ENCODE data around the gene PLVAP. TPM values are rescaled to one million over a fixed set of nuclear protein-coding genes. Genes with fewer than 3 reads are reported as not detected.

Gene PLVAP
- total and polyA plus RNA-seq, 2 experiments from 2014 or later = not detected

GRCh38 chr19:17322854-17323253, 54.3 kb downstream of the PLVAP start:
- Histone ChIP-seq H3K27ac (ENCODE audit: low read depth) (peak overlapping the region; percentile 88), H3K4me1 (ENCODE audit: insufficient read depth) (peaks cover 25% of the 10 kb centered on the region), H3K79me2 (replicated peaks; ENCODE audit: insufficient read depth) (no peaks in the 10 kb centered on the region), H3K9me2 (ENCODE audit: insufficient read depth) (no peaks in the 10 kb centered on the region), H3F3A (replicated peaks; ENCODE audit: low read depth) (peaks cover 28% of the 10 kb centered on the region), H4K20me1 (replicated peaks; ENCODE audit: insufficient read depth) (no peaks in the 10 kb centered on the region; the same call in 1 of the 2 replicates), H3K4me2 (peak overlapping the region; percentile 51), H3K4me3 (peak overlapping the region; percentile 32; the same call in 1 of the 2 replicates), H3K27me3 (ENCODE audit: insufficient read depth) (no peaks in the 10 kb centered on the region), H3K36me3 (ENCODE audit: insufficient read depth) (peaks cover 5% of the 10 kb centered on the region; the same call in 1 of the 2 replicates), H2AFZ (no peak overlapping the region)
- ATAC-seq (no peak), DNase-seq (ENCODE audit: low spot score) (no peak)
- H3K27me3 Mint-ChIP-seq (ENCODE audit: insufficient read depth, low read depth, poor library complexity) = peaks cover 24% of the 10 kb centered on the region
- peaks cover 32% of the 10 kb centered on the region for H3K36me3 Mint-ChIP-seq (ENCODE audit: low read depth)
- no peaks in the 10 kb centered on the region; the same call in 2 of the 3 replicates for H3K9me3 Mint-ChIP-seq
- peaks cover 20% of the 10 kb centered on the region for H3K4me1 Mint-ChIP-seq
- H3K27ac Mint-ChIP-seq = peak overlapping the region; percentile 70
- no peak for TF ChIP-seq POLR2AphosphoS5 (IDR thresholded peaks at IDR 0.05; ENCODE audit: low read depth)
- TF ChIP-seq CREB1 (CRISPR knock-in tag; IDR thresholded peaks at IDR 0.05; ENCODE audit: low read depth) = no peak
- no peak for TF ChIP-seq ZNF331 (CRISPR knock-in tag; IDR thresholded peaks at IDR 0.05; ENCODE audit: low read depth)
- TF ChIP-seq ETS1 (IDR thresholded peaks at IDR 0.05) = no peak
- TF ChIP-seq REST (IDR thresholded peaks at IDR 0.05; ENCODE audit: unreplicated experiment) = no peak
- TF ChIP-seq CTCF (conservative IDR thresholded peaks at IDR 0.05; ENCODE audit: low read depth in 2 of 2) = no peak
- TF ChIP-seq ZNF462 (CRISPR knock-in tag; IDR thresholded peaks at IDR 0.05) = no peak
- no peak for TF ChIP-seq EZH2phosphoT487 (IDR thresholded peaks at IDR 0.05; ENCODE audit: unreplicated experiment)
- H3K4me3 Mint-ChIP-seq = no peak overlapping the region
